GM12892 (cell line): ENCODE results near the gene DHCR24.

Experiments
- POLR2A ChIP-seq: IDR thresholded peaks from 2 replicates; pipeline ENCODE4 v1.6.1; 2011; ENCODE audit warnings: low read depth, low read length, control low read depth
- POLR2AphosphoS5 ChIP-seq: IDR thresholded peaks from 2 replicates; pipeline ENCODE4 v1.6.1; 2011; ENCODE audit warnings: low read depth, low read length, control low read depth

GRCh38 chr1:54885237-54885679 is 1.7 kb downstream of the DHCR24 start:
- TF ChIP-seq POLR2AphosphoS5 (no peak), POLR2A (no peak)
